IPS-11a (cell line): Measurements from ENCODE around the gene ANK3.

Experiments used
- H3K4me3 ChIP-seq: one replicate; pipeline ENCODE4 v1.5.1; 2013; ENCODE audit warnings: low read depth, low read length, control low read depth

Gene ANK3

GRCh38 chr10:60348982-60349381 is 40.7 kb downstream of the ANK3 start:
- no peak overlapping the region for H3K4me3 ChIP-seq

- no peak overlapping the region for H3K4me3 ChIP-seq
Observed at GRCh38 chr10:60347270-60347669, 42.4 kb downstream of the ANK3 start.

DNA sequence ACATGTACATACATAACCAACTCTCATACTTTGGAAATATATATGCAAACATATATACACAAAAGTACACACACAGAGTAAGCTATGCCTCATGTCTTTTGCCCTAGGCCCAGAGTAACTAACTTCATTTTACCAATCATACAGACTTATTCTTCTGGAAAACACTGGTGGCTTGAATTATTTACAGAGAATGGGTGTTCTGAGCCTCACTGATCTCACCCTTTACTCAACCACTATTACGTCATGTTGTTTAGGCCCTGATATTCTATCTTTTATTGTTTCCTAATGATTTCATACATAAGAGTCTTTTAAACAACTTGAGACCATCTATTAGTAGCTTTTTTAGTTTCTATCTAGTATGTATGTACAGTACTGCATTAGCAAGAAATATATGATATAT is 43.0 kb downstream of the ANK3 start:
- H3K4me3 ChIP-seq: no peak overlapping the region

DNA sequence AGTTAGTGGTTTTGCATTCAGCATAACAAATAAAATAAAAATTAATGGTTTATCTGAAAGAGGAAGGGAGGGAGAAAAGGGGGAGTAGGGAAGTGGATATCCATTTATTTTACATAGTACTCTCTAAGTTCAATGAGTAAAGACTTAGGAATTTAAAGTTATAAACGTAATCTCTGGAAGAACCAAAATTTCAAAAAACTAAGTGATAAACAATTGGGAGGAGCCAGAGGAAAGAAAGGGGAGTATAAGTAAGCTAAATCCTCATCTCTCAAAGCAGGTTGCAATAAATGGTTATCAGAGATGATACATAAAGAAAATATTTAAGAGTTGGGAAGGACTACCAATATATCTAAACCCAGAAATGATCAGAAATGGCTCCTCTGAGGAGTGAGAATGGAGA is 46.4 kb downstream of the ANK3 start:
- no peak overlapping the region for H3K4me3 ChIP-seq

DNA sequence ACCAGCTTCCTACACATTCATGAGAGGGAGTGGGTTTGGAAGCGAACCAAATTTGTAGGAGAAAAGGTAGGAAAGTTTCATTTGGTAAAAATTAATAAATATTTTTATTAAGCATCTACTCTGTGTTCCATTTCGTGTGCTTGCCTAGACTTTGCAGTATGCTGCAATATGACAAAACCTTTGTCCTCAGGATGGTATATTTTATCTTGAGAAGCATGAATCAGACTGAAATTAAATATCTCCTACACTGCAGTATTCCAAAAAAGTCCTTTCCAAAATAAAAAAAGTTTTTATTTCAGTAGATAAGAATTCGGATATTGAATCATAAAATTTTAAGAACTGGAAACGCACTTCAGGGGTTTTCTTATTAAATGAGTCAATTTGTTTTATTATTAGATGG is 47.7 kb downstream of the ANK3 start:
- no peak overlapping the region for H3K4me3 ChIP-seq

GRCh38 chr10:60340973-60341372 is 48.7 kb downstream of the ANK3 start:
- no peak overlapping the region for H3K4me3 ChIP-seq

GRCh38 chr10:60339757-60340156 is 49.9 kb downstream of the ANK3 start:
- H3K4me3 ChIP-seq: no peak overlapping the region

GRCh38 chr10:60338786-60339185 is 50.9 kb downstream of the ANK3 start:
- H3K4me3 ChIP-seq: no peak overlapping the region

DNA sequence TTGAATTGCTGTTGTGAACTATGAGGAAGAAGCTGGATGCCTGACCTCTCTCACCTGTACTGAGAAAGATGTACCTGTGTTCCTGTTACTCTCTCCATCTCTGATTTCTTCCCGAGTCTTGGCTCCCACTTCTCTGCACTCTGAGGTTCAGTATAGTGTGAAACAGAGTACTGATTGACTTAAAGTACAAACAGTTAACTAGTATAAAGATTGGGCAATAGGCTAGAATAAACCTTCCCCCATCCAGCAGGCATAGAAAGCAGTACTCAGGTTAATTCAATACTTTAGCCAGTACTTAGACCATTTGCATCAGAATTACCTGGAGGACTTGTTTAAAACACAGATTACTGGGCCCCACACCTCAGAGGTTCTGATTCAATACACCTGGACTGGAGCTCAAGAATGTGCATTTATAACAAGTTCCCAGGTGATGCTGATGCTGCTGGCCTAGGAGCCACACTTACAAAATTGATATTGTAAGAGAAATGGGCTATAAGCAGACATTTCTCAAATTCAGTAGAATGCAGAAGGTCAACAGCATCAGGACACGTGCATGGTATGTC is 51.6 kb downstream of the ANK3 start:
- no peak overlapping the region for H3K4me3 ChIP-seq

DNA sequence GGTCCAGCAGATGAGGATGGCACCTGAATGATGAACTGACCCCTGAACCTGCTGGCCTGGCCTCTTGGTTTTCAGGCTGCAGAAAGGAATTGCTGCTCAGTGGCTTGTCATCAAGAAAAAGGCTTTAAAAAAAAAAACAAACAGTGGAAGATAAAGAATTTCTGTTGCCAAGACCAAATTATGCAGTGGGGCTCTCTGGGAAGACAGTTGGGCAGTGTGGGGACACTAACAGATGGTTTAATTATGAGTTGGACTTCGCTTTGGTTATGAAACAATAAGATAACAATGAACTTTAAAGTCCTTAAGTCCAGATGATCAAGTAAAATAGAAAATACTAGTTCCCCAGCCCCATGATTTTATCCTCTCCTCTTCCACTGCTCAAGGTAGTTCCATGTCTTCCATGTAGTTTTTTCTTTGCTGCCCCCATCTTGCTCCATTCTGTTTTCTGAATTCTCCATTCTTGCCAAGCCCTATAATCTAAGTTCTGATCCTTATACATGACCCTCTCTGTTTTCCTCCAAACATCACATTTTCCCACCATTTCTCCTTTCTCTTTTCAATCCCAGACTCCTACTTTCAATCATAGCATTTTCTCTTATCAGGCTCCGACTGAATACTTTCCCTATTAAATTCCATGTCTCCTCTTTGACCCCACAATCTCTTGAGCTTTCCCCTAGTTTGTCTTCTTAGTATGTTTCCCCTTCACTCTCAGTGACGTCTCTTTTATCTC is 52.6 kb downstream of the ANK3 start:
- no peak overlapping the region for H3K4me3 ChIP-seq

- no peak overlapping the region for H3K4me3 ChIP-seq
Observed at GRCh38 chr10:60335708-60336107, 54.0 kb downstream of the ANK3 start.

DNA sequence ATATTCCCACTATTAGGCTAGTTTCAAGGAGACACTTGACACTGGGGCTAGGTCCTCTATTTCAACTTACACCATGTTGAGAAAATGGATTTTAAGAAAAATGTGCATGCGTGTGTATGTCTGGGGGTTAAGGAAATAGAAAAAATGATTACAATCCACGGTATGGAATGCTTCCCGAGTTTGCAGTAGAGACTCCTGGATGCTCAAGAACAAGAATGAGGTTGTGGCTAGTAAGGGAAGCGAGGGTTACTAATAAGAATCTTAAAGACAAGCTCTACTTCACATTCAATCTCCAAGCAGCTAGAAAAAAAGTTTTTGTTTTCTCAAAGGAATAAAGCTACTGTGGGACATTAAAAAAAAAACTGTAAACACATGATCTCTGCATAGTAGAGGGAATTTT is 54.7 kb downstream of the ANK3 start:
- H3K4me3 ChIP-seq: no peak overlapping the region

- no peak overlapping the region for H3K4me3 ChIP-seq
Observed at GRCh38 chr10:60332371-60332770, 57.3 kb downstream of the ANK3 start.

DNA sequence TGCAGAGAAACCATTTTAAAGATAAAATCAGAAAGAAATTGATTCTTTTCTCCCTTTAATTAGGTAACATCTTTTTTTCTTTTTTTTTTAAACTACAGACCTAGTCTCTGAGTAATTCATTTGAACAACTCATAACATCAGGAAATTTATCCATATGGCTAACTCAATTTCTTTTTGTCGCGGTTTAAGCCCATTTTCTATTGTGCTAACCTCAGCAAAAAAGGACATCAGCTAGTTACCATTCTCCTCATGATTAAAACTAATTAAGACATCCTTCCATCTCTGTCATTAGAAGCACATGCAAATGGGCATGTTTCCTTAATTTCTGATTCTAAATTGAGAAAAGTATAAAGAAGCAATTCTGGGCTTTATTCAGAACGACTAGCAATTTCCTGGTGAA is 57.8 kb downstream of the ANK3 start:
- no peak overlapping the region for H3K4me3 ChIP-seq

DNA sequence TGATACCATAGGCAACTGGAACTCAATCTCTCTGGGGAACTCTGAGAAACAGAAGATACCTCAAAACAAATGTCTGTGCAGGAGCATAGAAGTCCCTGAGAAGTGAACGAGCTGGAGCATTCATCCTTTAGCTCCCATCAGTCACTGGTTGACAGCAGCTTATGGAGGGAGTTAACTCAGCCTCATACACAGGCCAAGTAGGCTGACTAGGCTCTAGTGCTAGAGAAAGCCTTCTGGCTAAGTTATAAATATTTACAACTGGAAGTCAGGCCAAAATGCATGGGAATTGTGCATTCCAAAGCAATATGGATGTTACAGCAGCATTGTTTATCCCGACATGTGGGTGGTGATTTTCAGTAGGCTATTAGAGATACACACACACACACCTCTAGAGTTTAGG is 66.5 kb downstream of the ANK3 start:
- H3K4me3 ChIP-seq: no peak overlapping the region

DNA sequence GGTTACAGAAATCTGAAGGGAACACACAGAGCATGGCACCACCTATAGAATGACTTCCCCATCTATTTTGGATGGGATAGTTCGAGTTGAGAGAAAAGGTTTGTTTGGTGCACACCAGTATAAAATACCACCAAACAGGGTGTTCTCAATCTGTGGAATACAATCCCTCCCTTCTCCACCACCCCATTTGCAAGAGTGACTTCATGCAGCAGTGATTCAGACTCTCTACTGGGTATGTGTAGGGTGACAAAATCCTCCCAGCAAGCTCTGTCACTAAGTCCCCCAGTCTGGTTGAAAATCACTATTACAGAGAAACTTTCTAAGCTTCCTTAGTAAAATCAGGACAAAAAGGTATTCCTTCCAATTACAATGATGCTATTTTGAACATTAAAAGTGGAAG is 69.0 kb downstream of the ANK3 start:
- no peak overlapping the region for H3K4me3 ChIP-seq

GRCh38 chr10:60316029-60316428 is 73.6 kb downstream of the ANK3 start:
- H3K4me3 ChIP-seq: no peak overlapping the region

DNA sequence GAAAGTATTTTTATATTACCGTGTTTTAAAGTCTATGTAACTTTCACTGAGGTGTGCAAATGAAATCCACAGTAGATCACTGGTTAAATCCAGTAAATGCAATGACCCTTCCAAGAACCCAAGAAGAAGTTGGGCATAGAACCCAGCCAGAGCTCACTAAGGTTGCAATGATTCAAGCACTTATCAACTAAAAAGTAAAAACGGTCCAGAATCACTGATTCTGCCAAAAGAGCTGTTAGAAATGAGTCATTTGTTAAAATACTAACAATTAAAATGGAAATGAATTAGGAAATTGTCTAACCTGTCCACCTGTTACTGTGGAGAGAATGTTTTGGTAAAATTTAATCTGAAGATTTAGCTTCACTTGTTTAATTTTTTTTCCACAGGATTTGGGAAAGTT is 74.4 kb downstream of the ANK3 start:
- no peak overlapping the region for H3K4me3 ChIP-seq

DNA sequence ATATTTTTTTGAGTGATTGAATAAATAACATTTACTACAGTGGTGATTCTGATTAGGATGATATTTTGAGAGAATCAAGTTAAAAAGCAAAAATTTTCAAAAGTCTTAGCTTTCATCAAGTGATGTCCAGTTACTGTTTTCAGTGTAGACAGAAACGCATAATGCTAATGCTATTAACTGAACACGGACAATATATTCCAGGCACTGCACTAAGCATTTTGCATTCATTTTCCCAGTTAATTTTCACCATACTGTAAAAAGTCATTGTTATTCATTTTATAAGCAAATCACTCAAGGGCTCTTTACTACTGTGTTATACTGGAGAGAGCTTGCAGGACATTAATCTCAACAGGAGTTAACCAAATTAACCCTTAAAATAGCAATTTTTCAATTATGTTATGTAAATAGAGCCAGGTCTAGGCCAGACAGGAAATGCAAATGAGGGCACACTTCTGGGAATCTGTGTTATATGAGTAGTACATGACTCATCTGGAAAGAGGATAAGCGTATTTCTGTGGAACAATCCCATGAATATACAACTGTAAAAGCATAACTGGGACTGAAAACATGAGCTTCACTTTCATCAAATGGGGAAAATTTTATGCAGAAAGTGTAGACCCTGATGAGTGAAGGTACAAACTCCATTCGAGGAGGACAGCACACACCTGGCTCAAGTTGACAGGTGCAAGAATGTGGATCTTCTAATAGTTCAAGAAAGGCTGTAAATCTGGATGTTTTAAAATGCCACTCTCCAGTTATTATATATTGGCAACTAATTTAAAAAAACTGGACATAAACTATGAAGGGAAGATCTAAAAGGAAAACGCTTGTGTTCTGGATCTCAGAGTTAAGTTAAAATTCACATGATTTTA is 75.4 kb downstream of the ANK3 start:
- no peak overlapping the region for H3K4me3 ChIP-seq

DNA sequence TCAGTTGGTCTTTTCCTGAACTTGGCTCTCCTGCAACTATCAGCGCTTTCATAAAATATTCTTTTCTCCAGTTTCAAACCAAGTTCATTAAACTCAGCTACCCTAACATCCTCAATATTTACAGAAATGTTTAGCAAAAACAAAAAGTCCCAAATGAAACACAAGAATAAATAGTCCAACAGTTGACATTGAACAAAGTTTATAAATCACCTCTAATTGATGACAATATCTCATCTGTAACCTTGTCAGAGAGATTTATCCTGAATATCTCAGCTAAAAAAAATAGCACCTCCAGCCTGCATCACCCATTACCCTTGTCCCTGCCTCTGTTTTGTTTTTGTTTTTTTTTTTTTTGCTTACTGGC is 76.1 kb downstream of the ANK3 start:
- H3K4me3 ChIP-seq: no peak overlapping the region

GRCh38 chr10:60312818-60313588 is 76.7 kb downstream of the ANK3 start:
- H3K4me3 ChIP-seq: no peak overlapping the region
